ENCODE results near the gene ARHGAP24. TPM values are rescaled to one million over a fixed set of nuclear protein-coding genes. Genes with fewer than 3 reads are reported as not detected.

The ARHGAP24 gene
- total RNA-seq, 4 donors from 2014 or later = 41.6 to 71.2 (median 62.0) TPM

DNA sequence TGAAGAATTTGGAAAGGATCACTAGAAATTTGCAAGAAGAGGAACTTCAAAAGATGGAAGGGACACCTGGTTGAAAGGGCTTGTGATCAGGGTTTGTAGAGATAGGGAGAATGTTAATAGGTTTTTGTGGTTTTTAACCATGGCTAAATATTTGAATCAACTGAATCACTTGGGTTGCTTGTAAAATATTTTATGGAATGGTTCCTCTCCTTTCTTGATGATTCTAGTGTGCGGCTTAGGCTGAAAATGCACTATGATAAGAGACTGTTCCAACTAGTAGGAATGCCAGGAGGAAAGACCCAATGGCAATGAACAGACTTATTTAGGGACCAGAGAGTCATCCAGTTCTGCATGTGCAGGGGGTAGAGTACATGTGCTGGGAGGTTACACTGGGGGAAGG, 408.2 kb downstream of the ARHGAP24 start:
- no peak overlapping the region for H3K4me3 ChIP-seq
- WGBS, 2 donors = 97 to 100% methylated on average over 1 of the region's 1 CpG
- H3K36me3 ChIP-seq = no peaks in the 10 kb centered on the region
- no peak for TF ChIP-seq POLR2A (IDR thresholded peaks at IDR 0.05)
- H3K4me1 ChIP-seq = no peaks in the 10 kb centered on the region
- H3K27me3 ChIP-seq = no peaks in the 10 kb centered on the region
- no peak overlapping the region for H3K27ac ChIP-seq
- H3K9me3 ChIP-seq = no peaks in the 10 kb centered on the region
- no peak for DNase-seq (ENCODE audit: low spot score in 2 of 2)

- Histone ChIP-seq H3K27ac (no peak overlapping the region), H3K36me3 (no peaks in the 10 kb centered on the region), H3K4me3 (no peak overlapping the region), H3K27me3 (no peaks in the 10 kb centered on the region), H3K4me1 (no peaks in the 10 kb centered on the region), H3K9me3 (no peaks in the 10 kb centered on the region)
- no peak for DNase-seq (ENCODE audit: low spot score in 2 of 2)
- TF ChIP-seq EP300 (IDR thresholded peaks at IDR 0.05) (no peak), POLR2A (IDR thresholded peaks at IDR 0.05) (no peak)
- 35 to 39% methylated on average over 2 of the region's 2 CpGs for WGBS, 2 donors
These were observed 409.3 kb downstream of the ARHGAP24 start for GRCh38 chr4:85884251-85884650.

DNA sequence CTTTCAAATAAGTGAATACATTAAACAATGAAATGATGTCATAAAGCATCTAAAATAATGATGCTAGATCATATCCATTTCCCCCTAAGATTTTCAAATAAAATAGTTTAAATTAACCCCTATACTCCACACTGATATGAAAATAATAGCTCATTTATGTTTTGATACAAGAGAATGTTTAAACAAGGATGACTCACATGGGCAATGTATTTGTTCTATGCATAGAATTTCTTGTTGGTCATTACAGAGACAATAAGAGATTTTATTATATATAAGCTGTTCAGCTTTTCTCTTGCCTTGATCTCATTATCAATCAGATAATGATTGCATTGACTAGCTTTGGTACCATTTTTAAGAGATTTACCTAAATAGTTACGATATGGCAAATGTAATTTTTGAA, 411.7 kb downstream of the ARHGAP24 start:
- 77 to 80% methylated on average over 1 of the region's 1 CpG for WGBS, 2 donors

DNA sequence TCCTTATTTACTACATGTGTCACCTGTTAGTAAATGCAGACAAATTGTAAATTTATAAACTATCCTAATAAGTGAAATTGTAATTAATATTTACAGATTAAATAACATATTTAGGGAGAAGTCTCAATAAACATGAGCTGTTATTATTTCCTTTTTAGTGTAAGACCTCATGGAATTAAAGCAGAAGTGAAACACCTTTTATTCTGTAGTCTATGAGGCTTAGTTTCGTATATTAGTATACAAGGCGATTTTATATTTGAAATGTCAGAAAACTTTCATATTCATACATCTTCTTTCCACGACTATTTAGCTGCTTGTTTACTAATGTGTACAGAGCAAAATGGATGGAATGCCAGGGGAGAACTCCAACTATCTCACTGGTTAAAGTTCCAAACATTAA, 414.4 kb downstream of the ARHGAP24 start:
- H3K4me1 ChIP-seq = no peaks in the 10 kb centered on the region
- no peaks in the 10 kb centered on the region for H3K36me3 ChIP-seq
- H3K27ac ChIP-seq = no peak overlapping the region
- 81% methylated on average over 3 of the region's 3 CpGs for WGBS, 2 donors
- no peak for TF ChIP-seq CTCF (IDR thresholded peaks at IDR 0.05)
- no peak for TF ChIP-seq EP300 (IDR thresholded peaks at IDR 0.05)
- TF ChIP-seq POLR2A (IDR thresholded peaks at IDR 0.05) = no peak
- DNase-seq (ENCODE audit: low spot score in 2 of 2) = no peak
- H3K4me3 ChIP-seq = no peak overlapping the region
- no peaks in the 10 kb centered on the region for H3K9me3 ChIP-seq
- H3K27me3 ChIP-seq = no peaks in the 10 kb centered on the region

More for the DNA sequence above, 411.7 kb downstream of the ARHGAP24 start:
- no peak for TF ChIP-seq POLR2A (IDR thresholded peaks at IDR 0.05)
- TF ChIP-seq EP300 (IDR thresholded peaks at IDR 0.05) = no peak
- TF ChIP-seq CTCF (IDR thresholded peaks at IDR 0.05) = no peak
- no peak overlapping the region for H3K4me3 ChIP-seq
- no peaks in the 10 kb centered on the region for H3K4me1 ChIP-seq
- H3K27ac ChIP-seq = no peak overlapping the region
- no peaks in the 10 kb centered on the region for H3K36me3 ChIP-seq
- DNase-seq (ENCODE audit: low spot score in 2 of 2) = no peak
- H3K27me3 ChIP-seq = no peaks in the 10 kb centered on the region
- H3K9me3 ChIP-seq = no peaks in the 10 kb centered on the region

DNA sequence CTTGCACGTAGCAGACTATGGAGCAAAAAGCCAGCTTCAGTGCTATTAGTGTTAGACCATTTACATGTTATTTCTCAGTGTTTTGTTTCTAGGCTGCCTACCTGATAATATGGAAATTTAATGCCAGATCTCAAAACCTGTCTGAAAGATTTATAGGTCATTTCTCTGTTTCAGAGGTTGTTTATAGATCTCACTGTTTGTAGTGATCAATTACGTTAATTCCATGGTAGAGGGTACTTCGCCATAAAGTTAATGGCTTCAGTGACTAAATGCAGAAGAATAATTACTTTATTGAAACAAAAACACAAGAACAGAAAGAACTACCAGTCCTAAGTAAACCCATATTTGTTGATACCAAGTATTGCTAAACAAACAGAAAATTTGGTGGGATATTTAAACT, 420.8 kb downstream of the ARHGAP24 start:
- TF ChIP-seq EP300 (IDR thresholded peaks at IDR 0.05) = no peak
- no peak for TF ChIP-seq POLR2A (IDR thresholded peaks at IDR 0.05)
- TF ChIP-seq CTCF (IDR thresholded peaks at IDR 0.05) = no peak
- DNase-seq (ENCODE audit: low spot score in 2 of 2) = no peak
- no peak overlapping the region for H3K27ac ChIP-seq
- no peaks in the 10 kb centered on the region for H3K36me3 ChIP-seq
- H3K27me3 ChIP-seq = no peaks in the 10 kb centered on the region
- WGBS, 2 donors = 86 to 92% methylated on average over 3 of the region's 3 CpGs
- H3K9me3 ChIP-seq = no peaks in the 10 kb centered on the region
- H3K4me1 ChIP-seq = no peaks in the 10 kb centered on the region
- H3K4me3 ChIP-seq = no peak overlapping the region

GRCh38 chr4:85898231-85898630, 423.3 kb downstream of the ARHGAP24 start:
- TF ChIP-seq CTCF (IDR thresholded peaks at IDR 0.05) = no peak
- TF ChIP-seq POLR2A (IDR thresholded peaks at IDR 0.05) = no peak
- TF ChIP-seq EP300 (IDR thresholded peaks at IDR 0.05) = no peak
- no peaks in the 10 kb centered on the region for H3K27me3 ChIP-seq
- 89 to 93% methylated on average over 4 of the region's 4 CpGs for WGBS, 2 donors
- H3K27ac ChIP-seq = no peak overlapping the region
- no peaks in the 10 kb centered on the region for H3K9me3 ChIP-seq
- H3K36me3 ChIP-seq = no peaks in the 10 kb centered on the region
- DNase-seq (ENCODE audit: low spot score in 2 of 2) = no peak
- H3K4me3 ChIP-seq = no peak overlapping the region
- no peaks in the 10 kb centered on the region for H3K4me1 ChIP-seq
